Suprapubic skin (tissue), 3 donors: ENCODE data around the gene ADD3.

ENCODE experiments used
- CTCF ChIP-seq, 2 donors: fragments of 200-600 bp in 1 of 2; fragments of 450-650 bp in 1 of 2; sonication (generic) in 1 of 2; IDR thresholded peaks; one replicate each; pipeline ENCODE4 v1.5.1; 2016 to 2019; ENCODE audit warnings: antibody characterized with exemption in 2 of 2, mild to moderate bottlenecking in 1 of 2, moderate library complexity in 1 of 2
- POLR2AphosphoS5 ChIP-seq, 3 donors: sonication (generic); formaldehyde crosslinking; IDR thresholded peaks; one replicate each; pipeline ENCODE4 v1.6.1; 2017; ENCODE audit warnings: antibody characterized with exemption in 3 of 3

GRCh38 chr10:110134917-110135316 lies 127.1 kb downstream of the ADD3 start:
- TF ChIP-seq CTCF (IDR thresholded peaks at IDR 0.05), result no peak
- no peak for TF ChIP-seq POLR2AphosphoS5 (IDR thresholded peaks at IDR 0.05)
